CD14-positive monocyte (primary cell): ENCODE data around the gene EGLN2. TPM values are rescaled to one million over a fixed set of nuclear protein-coding genes. Genes with fewer than 3 reads are reported as not detected.

Source experiments
- DNase-seq, 3 donors: peaks; one replicate each; pipeline ENCODE4 v3.0.0-alpha.2; 2011 to 2022
- H2AFZ ChIP-seq: 2 replicates; pipeline ENCODE4 v1.6.0; 2012; ENCODE audit warnings: mild to moderate bottlenecking, low read depth, low read length, inconsistent platforms; ENCODE audit not compliant: insufficient read depth, poor library complexity, severe bottlenecking
- H3K27ac ChIP-seq, 2 donors: 1 replicate in 1 of 2; 2 replicates in 1 of 2; pipeline ENCODE4 v1.5.1; 2012 to 2013; ENCODE audit warnings: low read length in 2 of 2, control low read depth in 1 of 2, inconsistent platforms in 1 of 2, low read depth in 1 of 2, mild to moderate bottlenecking in 1 of 2
- H3K27me3 ChIP-seq, 2 donors: one replicate each; pipeline versions ENCODE4 v1.6.0 to v1.6.1; 2011 to 2013; ENCODE audit warnings: low read length in 2 of 2; ENCODE audit not compliant: control insufficient read depth in 2 of 2, insufficient read depth in 2 of 2
- H3K36me3 ChIP-seq, 2 donors: replicated peaks in 1 of 2; 1 replicate in 1 of 2; 2 replicates in 1 of 2; pipeline versions ENCODE4 v1.5.1 to v1.6.1; 2012 to 2013; ENCODE audit warnings: low read length in 2 of 2, control low read depth in 1 of 2, inconsistent platforms in 1 of 2, mild to moderate bottlenecking in 1 of 2; ENCODE audit not compliant: insufficient read depth in 2 of 2, control insufficient read depth in 1 of 2
- H3K4me1 ChIP-seq, 2 donors: 1 replicate in 1 of 2; 2 replicates in 1 of 2; pipeline versions ENCODE4 v1.5.1 to v1.6.1; 2012 to 2013; ENCODE audit warnings: low read length in 2 of 2, control low read depth in 1 of 2, inconsistent platforms in 1 of 2, mild to moderate bottlenecking in 1 of 2, moderate library complexity in 1 of 2; ENCODE audit not compliant: insufficient read depth in 2 of 2, control insufficient read depth in 1 of 2
- H3K4me2 ChIP-seq: replicated peaks from 2 replicates; pipeline ENCODE3; 2012; ENCODE audit warnings: low read length, moderate library complexity, mild to moderate bottlenecking; ENCODE audit not compliant: poor library complexity, severe bottlenecking; ENCODE audit errors: extremely low read depth
- H3K4me3 ChIP-seq, 3 experiments: fragments of 200-600 bp in 1 of 3; sonication (generic) in 1 of 3; replicated peaks in 1 of 3; 1 replicate in 2 of 3; 2 replicates in 1 of 3; pipeline ENCODE4 v1.5.1; 2011 to 2013; ENCODE audit warnings: low read length in 3 of 3, mild to moderate bottlenecking in 3 of 3, control low read depth in 2 of 3, low read depth in 2 of 3, inconsistent platforms in 1 of 3, moderate library complexity in 1 of 3
- H3K79me2 ChIP-seq: 2 replicates; pipeline ENCODE4 v1.6.0; 2012; ENCODE audit warnings: mild to moderate bottlenecking, control low read depth, inconsistent platforms, low read length, moderate library complexity; ENCODE audit not compliant: insufficient read depth
- H3K9ac ChIP-seq: 2 replicates; pipeline ENCODE4 v1.6.0; 2017; ENCODE audit warnings: low read length, mild to moderate bottlenecking; ENCODE audit not compliant: insufficient read depth, poor library complexity, severe bottlenecking
- H3K9me3 ChIP-seq, 2 donors: replicated peaks in 1 of 2; 1 replicate in 1 of 2; 2 replicates in 1 of 2; pipeline versions ENCODE4 v1.5.1 to v1.6.1; 2012 to 2013; ENCODE audit warnings: low read length in 2 of 2, control low read depth in 1 of 2; ENCODE audit not compliant: control insufficient read depth in 1 of 2, insufficient read depth in 1 of 2
- H4K20me1 ChIP-seq: 2 replicates; pipeline ENCODE4 v1.6.0; 2012; ENCODE audit warnings: mild to moderate bottlenecking, low read length, control low read depth, moderate library complexity; ENCODE audit not compliant: insufficient read depth
- H3K27ac Mint-ChIP-seq, 7 donors: one replicate each; pipeline ENCODE4 v1.8.0; 2020; ENCODE audit warnings: mild to moderate bottlenecking in 7 of 7, mixed read lengths in 7 of 7, moderate library complexity in 6 of 7, inconsistent platforms in 2 of 7
- H3K27me3 Mint-ChIP-seq, 3 donors: one replicate each; pipeline ENCODE4 v1.8.0; 2021 to 2022; ENCODE audit warnings: low read depth in 3 of 3, mild to moderate bottlenecking in 3 of 3, mixed read lengths in 3 of 3, moderate library complexity in 3 of 3, inconsistent platforms in 1 of 3
- H3K36me3 Mint-ChIP-seq, 2 donors: one replicate each; pipeline ENCODE4 v1.8.0; 2020; ENCODE audit warnings: mixed read lengths in 2 of 2, inconsistent platforms in 1 of 2, mild to moderate bottlenecking in 1 of 2
- H3K4me1 Mint-ChIP-seq: one replicate; pipeline ENCODE4 v1.8.0; 2020; ENCODE audit warnings: mild to moderate bottlenecking, mixed read lengths
- H3K4me3 Mint-ChIP-seq, 2 donors: one replicate each; pipeline ENCODE4 v1.8.0; 2020; ENCODE audit warnings: mild to moderate bottlenecking in 2 of 2, mixed read lengths in 2 of 2, moderate library complexity in 1 of 2
- H3K9me3 Mint-ChIP-seq, 7 donors: one replicate each; pipeline ENCODE4 v1.8.0; 2020 to 2022; ENCODE audit warnings: mixed read lengths in 7 of 7, mild to moderate bottlenecking in 6 of 7, moderate library complexity in 6 of 7, inconsistent platforms in 2 of 7
- WGBS: methylation state at CpG from one replicate; pipeline ENCODE4 v1.1.5; 2013; ENCODE audit warnings: missing lambda C conversion rate; ENCODE audit not compliant: insufficient coverage; 5-methylcytosine and 5-hydroxymethylcytosine counted together
- intact Hi-C, 2 donors: fragments of 100-400 bp; cut with micrococcal nuclease; formaldehyde crosslinking; loops; one replicate each; pipeline versions ENCODE4 v1.15.0 to v1.15.1; 2023
- polyA plus RNA-seq, 3 donors: library from polyadenylated mRNA; depleted of rRNA in 1 of 3; unstranded in 2 of 3; stranded (reverse) in 1 of 3; fragments of 300-500 nt in 2 of 3; fragments of >200 nt in 1 of 3; fragmentation: Illumina TruSeq in 2 of 3; gene quantifications; 1 replicate in 2 of 3; 2 replicates in 1 of 3; pipeline ENCODE4 v1.2.3, GENCODE V29; 2012 to 2021
- TF ChIP-seq, protein P1 (sequence below): fragments of 200-600 bp; IDR thresholded peaks from one replicate; pipeline ENCODE4 v1.8.0; 2022; ENCODE audit warnings: antibody characterized with exemption, mild to moderate bottlenecking

EGLN2 gene
- polyA plus RNA-seq, 3 donors, result 60.6 to 76.8 (median 64.5) TPM

DNA sequence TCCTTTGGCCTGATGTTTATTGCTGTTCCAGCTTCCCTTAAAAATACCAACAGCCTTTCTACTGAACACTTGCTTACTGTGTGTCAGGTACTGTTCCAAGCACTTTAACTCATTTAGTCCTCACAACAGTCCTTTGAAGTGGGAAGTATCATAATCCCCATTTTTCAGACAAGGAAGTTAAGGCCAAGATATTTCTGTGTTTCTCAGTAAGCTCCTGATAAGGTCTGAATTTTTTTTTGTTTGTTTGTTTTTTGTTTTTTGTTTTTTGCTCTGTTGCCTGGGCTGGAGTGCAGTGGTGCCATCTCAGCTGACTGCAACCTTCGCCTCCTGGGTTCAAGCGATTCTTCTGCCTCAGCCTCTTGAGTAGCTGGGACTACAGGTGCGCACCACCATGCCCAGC is 40.5 kb upstream of the EGLN2 start:
- no peak for DNase-seq
- intact Hi-C loops, result loop anchor here in 1 of 2 donors (10.0 kb wide), 1 partner anchor 46 kb away; no protein-coding TSS in a partner anchor
- peaks cover 0 to 2% (median 0%) of the 10 kb centered on the region in 3 donors for H3K27me3 Mint-ChIP-seq
- peaks cover 63 to 81% of the 10 kb centered on the region in 2 donors for H3K36me3 ChIP-seq
- H3K27ac ChIP-seq, result peak overlapping the region in 1 of 2 donors; percentile 37
- no peak overlapping the region for H3K9ac ChIP-seq
- H3K4me2 ChIP-seq, result no peak overlapping the region
- 100% methylated on average over 3 of the region's 3 CpGs for WGBS
- TF ChIP-seq, protein P1, sequence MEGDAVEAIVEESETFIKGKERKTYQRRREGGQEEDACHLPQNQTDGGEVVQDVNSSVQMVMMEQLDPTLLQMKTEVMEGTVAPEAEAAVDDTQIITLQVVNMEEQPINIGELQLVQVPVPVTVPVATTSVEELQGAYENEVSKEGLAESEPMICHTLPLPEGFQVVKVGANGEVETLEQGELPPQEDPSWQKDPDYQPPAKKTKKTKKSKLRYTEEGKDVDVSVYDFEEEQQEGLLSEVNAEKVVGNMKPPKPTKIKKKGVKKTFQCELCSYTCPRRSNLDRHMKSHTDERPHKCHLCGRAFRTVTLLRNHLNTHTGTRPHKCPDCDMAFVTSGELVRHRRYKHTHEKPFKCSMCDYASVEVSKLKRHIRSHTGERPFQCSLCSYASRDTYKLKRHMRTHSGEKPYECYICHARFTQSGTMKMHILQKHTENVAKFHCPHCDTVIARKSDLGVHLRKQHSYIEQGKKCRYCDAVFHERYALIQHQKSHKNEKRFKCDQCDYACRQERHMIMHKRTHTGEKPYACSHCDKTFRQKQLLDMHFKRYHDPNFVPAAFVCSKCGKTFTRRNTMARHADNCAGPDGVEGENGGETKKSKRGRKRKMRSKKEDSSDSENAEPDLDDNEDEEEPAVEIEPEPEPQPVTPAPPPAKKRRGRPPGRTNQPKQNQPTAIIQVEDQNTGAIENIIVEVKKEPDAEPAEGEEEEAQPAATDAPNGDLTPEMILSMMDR, result no peak
- no peaks in the 10 kb centered on the region for H3K9me3 ChIP-seq
- H4K20me1 ChIP-seq, result peaks cover 80% of the 10 kb centered on the region
- H3K79me2 ChIP-seq, result peaks cover 78% of the 10 kb centered on the region
- no peaks in the 10 kb centered on the region for H3K27me3 ChIP-seq
- no peaks in the 10 kb centered on the region for H3K9me3 Mint-ChIP-seq
- H3K27ac Mint-ChIP-seq, result peak overlapping the region in 3 of 7 donors; percentile 13 to 38 (median 27)
- no peak overlapping the region for H3K4me3 ChIP-seq
- H3K4me1 ChIP-seq, result peaks cover 34 to 39% of the 10 kb centered on the region in 2 donors
- H3K4me3 Mint-ChIP-seq, result no peak overlapping the region
- peaks cover 30% of the 10 kb centered on the region for H3K4me1 Mint-ChIP-seq
- H3K36me3 Mint-ChIP-seq, result peaks cover 67 to 77% of the 10 kb centered on the region in 2 donors
- H2AFZ ChIP-seq, result no peak overlapping the region

DNA sequence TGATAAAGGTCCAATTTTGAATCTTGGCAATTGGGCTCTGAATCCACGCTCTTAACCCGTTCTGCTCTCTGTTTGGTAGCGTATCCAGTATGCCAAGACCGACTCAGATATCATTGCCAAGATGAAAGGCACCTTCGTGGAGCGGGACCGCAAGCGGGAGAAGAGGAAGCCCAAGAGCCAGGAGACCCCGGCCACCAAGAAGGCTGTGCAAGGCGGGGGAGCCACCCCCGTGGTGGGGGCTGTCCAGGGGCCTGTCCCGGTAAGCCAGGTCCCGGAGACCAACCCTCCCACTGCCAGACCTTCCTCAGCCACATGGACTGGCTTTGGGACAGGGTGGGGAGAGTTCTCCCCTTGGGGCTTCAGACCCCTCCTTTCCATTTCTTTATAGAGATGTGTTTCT is 39.6 kb upstream of the EGLN2 start:
- Histone ChIP-seq H3K27me3 (no peaks in the 10 kb centered on the region), H3K36me3 (peaks cover 71 to 89% of the 10 kb centered on the region in 2 donors), H3K4me3 (no peak overlapping the region), H3K9me3 (no peaks in the 10 kb centered on the region), H4K20me1 (peaks cover 88% of the 10 kb centered on the region), H3K79me2 (peaks cover 72% of the 10 kb centered on the region), H3K4me1 (peaks cover 25 to 30% of the 10 kb centered on the region in 2 donors), H2AFZ (no peak overlapping the region), H3K27ac (no peak overlapping the region), H3K9ac (no peak overlapping the region), H3K4me2 (no peak overlapping the region)
- Mint-ChIP-seq H3K36me3 (peaks cover 75 to 83% of the 10 kb centered on the region in 2 donors), H3K9me3 (no peaks in the 10 kb centered on the region), H3K4me1 (peaks cover 23% of the 10 kb centered on the region), H3K27me3 (peaks cover 0 to 2% (median 0%) of the 10 kb centered on the region in 3 donors), H3K4me3 (no peak overlapping the region), H3K27ac (peak overlapping the region in 2 of 7 donors; percentile 13 to 33)
- DNase-seq, result no peak
- 97% methylated on average over 5 of the region's 13 CpGs for WGBS
- TF ChIP-seq, protein P1, result no peak
- intact Hi-C loops, result loop anchor here in 1 of 2 donors (10.0 kb wide), 1 partner anchor 45 kb away; no protein-coding TSS in a partner anchor
